ENCODE data around the gene SLC34A3. TPM values are rescaled to one million over a fixed set of nuclear protein-coding genes. Genes with fewer than 3 reads are reported as not detected.

Gene SLC34A3
- total RNA-seq, 4 donors from 2014 or later = not detected

- ATAC-seq = no peak
- Histone ChIP-seq H3K36me3 (peaks cover 0 to 2% of the 10 kb centered on the region in 2 donors), H3K4me1 (peaks cover 0 to 55% (median 16%) of the 10 kb centered on the region in 3 donors), H3K27ac (peak overlapping the region in 1 of 4 donors; percentile 49), H3K27me3 (peaks cover 7% of the 10 kb centered on the region), H3K4me3 (peak overlapping the region; percentile 14 to 79), H3K9me3 (no peaks in the 10 kb centered on the region)
- TF ChIP-seq POLR2AphosphoS5 (IDR thresholded peaks at IDR 0.05) (no peak), CTCF (IDR thresholded peaks at IDR 0.05) (no peak), EP300 (IDR thresholded peaks at IDR 0.05) (no peak), POLR2A (IDR thresholded peaks at IDR 0.05) (no peak)
- no CpG with 5 or more reads among the region's 61 CpGs for WGBS, 2 donors (ENCODE audit: low coverage in 1 of 2)
Observed at GRCh38 chr9:137221506-137222111, 9.1 kb upstream of the SLC34A3 start.

- Histone ChIP-seq H3K4me3 (peak within 1 kb of the TSS; percentile 64 to 79), H3K9me3 (no peaks in the 10 kb centered on the region), H3K4me1 (peaks cover 0 to 55% (median 18%) of the 10 kb centered on the region in 3 donors), H3K36me3 (no peaks in the 10 kb centered on the region), H3K27ac (peak within 1 kb of the TSS; percentile 58 to 94 (median 90)), H3K27me3 (peaks cover 15% of the 10 kb centered on the region)
- ATAC-seq = no peak
- WGBS, 2 donors (ENCODE audit: low coverage in 1 of 2) = no CpG with 5 or more reads among the region's 88 CpGs
- TF ChIP-seq EP300 (IDR thresholded peaks at IDR 0.05) = no peak
- TF ChIP-seq CTCF (IDR thresholded peaks at IDR 0.05) = peak in 2 of 4 experiments; percentile 7 to 8
Observed at GRCh38 chr9:137222190-137223077, 8.3 kb upstream of the SLC34A3 start, which contains the start of gene RNF208. Gene RNF208, minus strand, starts transcription at chr9:137222240. Its CDS starts 1,028 bp downstream, at chr9:137221212.

GRCh38 chr9:137223078-137223970 is 7.4 kb upstream of the SLC34A3 start:
- Histone ChIP-seq H3K36me3 (no peaks in the 10 kb centered on the region), H3K27ac (peak overlapping the region; percentile 75 to 94 (median 90)), H3K4me3 (peak overlapping the region; percentile 64 to 79), H3K27me3 (peaks cover 24% of the 10 kb centered on the region), H3K4me1 (peaks cover 0 to 54% (median 17%) of the 10 kb centered on the region in 3 donors), H3K9me3 (no peaks in the 10 kb centered on the region)
- ATAC-seq = peak; percentile 94
- WGBS, 2 donors (ENCODE audit: low coverage in 1 of 2) = 0% methylated on average over 1 of the region's 63 CpGs; no CpG with 5 or more reads in 1 of the 2 donors
- TF ChIP-seq POLR2A (IDR thresholded peaks at IDR 0.05) (peak; percentile 30 to 51), CTCF (IDR thresholded peaks at IDR 0.05) (no peak), EP300 (IDR thresholded peaks at IDR 0.05) (no peak), POLR2AphosphoS5 (IDR thresholded peaks at IDR 0.05) (peak; percentile 35)

GRCh38 chr9:137224830-137225694 is 5.6 kb upstream of the SLC34A3 start, which contains the start of gene CYSRT1:
Gene CYSRT1, plus strand, starts transcription at chr9:137225174. Its CDS starts 448 bp downstream, at chr9:137225622.
- H3K9me3 ChIP-seq = no peaks in the 10 kb centered on the region
- 20% methylated on average over 1 of the region's 23 CpGs; no CpG with 5 or more reads in 1 of the 2 donors for WGBS, 2 donors (ENCODE audit: low coverage in 1 of 2)
- peak within 1 kb of the TSS; percentile 64 to 79 for H3K4me3 ChIP-seq
- H3K4me1 ChIP-seq = peaks cover 0 to 47% (median 17%) of the 10 kb centered on the region in 3 donors
- peak within 1 kb of the TSS in 3 of 4 donors; percentile 87 to 94 (median 92) for H3K27ac ChIP-seq
- ATAC-seq = no peak
- H3K27me3 ChIP-seq = peaks cover 41% of the 10 kb centered on the region
- no peaks in the 10 kb centered on the region for H3K36me3 ChIP-seq
- no peak for TF ChIP-seq EP300 (IDR thresholded peaks at IDR 0.05)
- TF ChIP-seq CTCF (IDR thresholded peaks at IDR 0.05) = no peak
- no peak for TF ChIP-seq POLR2AphosphoS5 (IDR thresholded peaks at IDR 0.05)
- TF ChIP-seq POLR2A (IDR thresholded peaks at IDR 0.05) = no peak
